ENCODE results near the gene VASN. TPM values are rescaled to one million over a fixed set of nuclear protein-coding genes. Genes with fewer than 3 reads are reported as not detected.
A peak's percentile ranks its signal among the peaks of the same experiment; 100 is the strongest.

The VASN gene
- total and polyA plus RNA-seq, 9 of the 15 experiments (the other 6 are each of a cell fraction or from before 2014, with no cell fraction given): 0.01 to 2.5 (median 0.41) TPM; not detected in 1

- TF ChIP-seq THAP7 (CRISPR knock-in tag; IDR thresholded peaks at IDR 0.05): no peak
- peak; percentile 59 for TF ChIP-seq SMARCA4 (IDR thresholded peaks at IDR 0.05)
- no peak for TF ChIP-seq ELK3 (CRISPR knock-in tag; IDR thresholded peaks at IDR 0.05)
- no peak for TF ChIP-seq TSC22D4 (tag; IDR thresholded peaks at IDR 0.05)
- TF ChIP-seq SFPQ (IDR thresholded peaks at IDR 0.05; ENCODE audit: low read depth, low read length): no peak
- 0 out of 2 replicates have a peak, but pooled peaks have one; percentile 37 for TF ChIP-seq ZZZ3 (IDR thresholded peaks at IDR 0.05)
- peak; percentile 59 for TF ChIP-seq EP400 (IDR thresholded peaks at IDR 0.05)
- TF ChIP-seq RBM34 (IDR thresholded peaks at IDR 0.05; ENCODE audit: borderline replicate concordance, insufficient read depth, low read length): no peak
- no peak for TF ChIP-seq ARID1B (IDR thresholded peaks at IDR 0.05)
- peak; percentile 10; the same call in 1 of the 2 replicates for TF ChIP-seq NFIC (IDR thresholded peaks at IDR 0.05)
- no peak; the same call in 1 of the 2 replicates for TF ChIP-seq DPF2 (IDR thresholded peaks at IDR 0.05)
- TF ChIP-seq ZNF778 (CRISPR knock-in tag; IDR thresholded peaks at IDR 0.05): no peak
- peak; percentile 80; the same call in 1 of the 2 replicates for TF ChIP-seq RB1 (IDR thresholded peaks at IDR 0.05; ENCODE audit: low read depth)
- no peak for TF ChIP-seq DACH1 (IDR thresholded peaks at IDR 0.05; ENCODE audit: partially characterized antibody)
- no peak for TF ChIP-seq ZNF77 (CRISPR knock-in tag; IDR thresholded peaks at IDR 0.05)
- TF ChIP-seq ZBTB7A (IDR thresholded peaks at IDR 0.05; ENCODE audit: borderline replicate concordance, control insufficient read depth, low read depth, low read length): peak; percentile 64; the same call in 1 of the 2 replicates
- peak; percentile 56; the same call in 1 of the 2 replicates for TF ChIP-seq TRIM28 (IDR thresholded peaks at IDR 0.05)
- TF ChIP-seq ZNF75A (CRISPR knock-in tag; IDR thresholded peaks at IDR 0.05): no peak
- no peak for TF ChIP-seq FOXO4 (CRISPR knock-in tag; IDR thresholded peaks at IDR 0.05)
- no peak for TF ChIP-seq ZBTB49 (CRISPR knock-in tag; IDR thresholded peaks at IDR 0.05; ENCODE audit: borderline replicate concordance)
Measured at GRCh38 chr16:4402439-4403132, 30.9 kb downstream of the VASN start (continued).

Data from K562 (cell line).